SK-N-SH treated with all-trans-retinoic acid at 6 μM for 48 hours (cell line): Measurements from ENCODE around the gene STEAP1B.

ENCODE experiments used
- ATAC-seq: fragments of 200-7000 bp; cut with Tn5 transposase; 3 replicates; pipeline ENCODE4 v1.9.1; 2020; ENCODE audit warnings: mild to moderate bottlenecking, moderate library complexity
- ARNTL ChIP-seq: fragments of 450-650 bp; formaldehyde crosslinking; IDR thresholded peaks from 2 replicates; pipeline ENCODE4 v1.5.0; 2020; ENCODE audit warnings: low read depth, mild to moderate bottlenecking, moderate library complexity, borderline replicate concordance
- CREB5 ChIP-seq: fragments of 250-450 bp; sonication (Bioruptor Pico); IDR thresholded peaks from 2 replicates; pipeline ENCODE4 v1.5.1; 2020; ENCODE audit warnings: low read depth, mild to moderate bottlenecking, moderate library complexity
- CSDC2 ChIP-seq: fragments of 250-450 bp; sonication (Bioruptor Pico); IDR thresholded peaks from 2 replicates; pipeline ENCODE4 v1.5.0; 2020; ENCODE audit warnings: mild to moderate bottlenecking, moderate library complexity
- CSRNP3 ChIP-seq: fragments of 250-450 bp; sonication (Bioruptor Pico); IDR thresholded peaks from 2 replicates; pipeline ENCODE4 v1.5.1; 2021; ENCODE audit warnings: mild to moderate bottlenecking, moderate library complexity
- GLIS3 ChIP-seq: fragments of 250-450 bp; sonication (Bioruptor Pico); IDR thresholded peaks from 2 replicates; pipeline ENCODE4 v1.5.0; 2020; ENCODE audit warnings: mild to moderate bottlenecking, moderate library complexity
- ISL1 ChIP-seq: fragments of 250-450 bp; sonication (Bioruptor Pico); IDR thresholded peaks from 2 replicates; pipeline ENCODE4 v2.1.2; 2022; ENCODE audit warnings: mild to moderate bottlenecking, moderate library complexity
- POU6F1 ChIP-seq: fragments of 250-450 bp; sonication (Bioruptor Pico); IDR thresholded peaks from 2 replicates; pipeline ENCODE4 v1.8.0; 2021; ENCODE audit warnings: low read depth, mild to moderate bottlenecking, moderate library complexity, borderline replicate concordance
- PPARA ChIP-seq: fragments of 250-450 bp; sonication (Bioruptor Pico); IDR thresholded peaks from 2 replicates; pipeline ENCODE4 v1.5.0; 2020; ENCODE audit warnings: mild to moderate bottlenecking, borderline replicate concordance
- RARB ChIP-seq: fragments of 250-450 bp; sonication (Bioruptor Pico); IDR thresholded peaks from 2 replicates; pipeline ENCODE4 v1.8.0; 2021; ENCODE audit warnings: mild to moderate bottlenecking, moderate library complexity
- SNAI2 ChIP-seq: fragments of 250-450 bp; sonication (Bioruptor Pico); IDR thresholded peaks from 2 replicates; pipeline ENCODE4 v1.5.0; 2020; ENCODE audit warnings: mild to moderate bottlenecking, moderate library complexity
- TCF4 ChIP-seq: fragments of 250-450 bp; sonication (Bioruptor Pico); IDR thresholded peaks from 2 replicates; pipeline ENCODE4 v1.8.0; 2021; ENCODE audit warnings: mild to moderate bottlenecking, moderate library complexity, borderline replicate concordance
- TOX ChIP-seq: fragments of 250-450 bp; sonication (Bioruptor Pico); IDR thresholded peaks from 2 replicates; pipeline ENCODE4 v1.8.0; 2021; ENCODE audit warnings: mild to moderate bottlenecking, moderate library complexity, borderline replicate concordance
- ZC3H10 ChIP-seq: fragments of 250-450 bp; sonication (Bioruptor Pico); IDR thresholded peaks from 2 replicates; pipeline ENCODE4 v1.5.1; 2021; ENCODE audit warnings: mild to moderate bottlenecking, moderate library complexity
- ZFP3 ChIP-seq: fragments of 250-450 bp; sonication (Bioruptor Pico); IDR thresholded peaks from 2 replicates; pipeline ENCODE4 v1.5.0; 2020; ENCODE audit warnings: mild to moderate bottlenecking, moderate library complexity
- ZFP30 ChIP-seq: fragments of 450-650 bp; formaldehyde crosslinking; IDR thresholded peaks from 2 replicates; pipeline ENCODE4 v1.5.0; 2022; ENCODE audit warnings: mild to moderate bottlenecking, moderate library complexity
- ZNF70 ChIP-seq: fragments of 450-650 bp; formaldehyde crosslinking; IDR thresholded peaks from 2 replicates; pipeline ENCODE4 v1.5.0; 2020; ENCODE audit warnings: mild to moderate bottlenecking, moderate library complexity
- TF ChIP-seq, protein P1 (sequence below): fragments of 250-450 bp; sonication (Bioruptor Pico); IDR thresholded peaks from 2 replicates; pipeline ENCODE4 v1.5.0; 2020; ENCODE audit warnings: mild to moderate bottlenecking, moderate library complexity

The STEAP1B gene

GRCh38 chr7:22470981-22471380, 29.0 kb downstream of the STEAP1B start (continued):
- TF ChIP-seq TCF4 (CRISPR knock-in tag), result no peak

DNA sequence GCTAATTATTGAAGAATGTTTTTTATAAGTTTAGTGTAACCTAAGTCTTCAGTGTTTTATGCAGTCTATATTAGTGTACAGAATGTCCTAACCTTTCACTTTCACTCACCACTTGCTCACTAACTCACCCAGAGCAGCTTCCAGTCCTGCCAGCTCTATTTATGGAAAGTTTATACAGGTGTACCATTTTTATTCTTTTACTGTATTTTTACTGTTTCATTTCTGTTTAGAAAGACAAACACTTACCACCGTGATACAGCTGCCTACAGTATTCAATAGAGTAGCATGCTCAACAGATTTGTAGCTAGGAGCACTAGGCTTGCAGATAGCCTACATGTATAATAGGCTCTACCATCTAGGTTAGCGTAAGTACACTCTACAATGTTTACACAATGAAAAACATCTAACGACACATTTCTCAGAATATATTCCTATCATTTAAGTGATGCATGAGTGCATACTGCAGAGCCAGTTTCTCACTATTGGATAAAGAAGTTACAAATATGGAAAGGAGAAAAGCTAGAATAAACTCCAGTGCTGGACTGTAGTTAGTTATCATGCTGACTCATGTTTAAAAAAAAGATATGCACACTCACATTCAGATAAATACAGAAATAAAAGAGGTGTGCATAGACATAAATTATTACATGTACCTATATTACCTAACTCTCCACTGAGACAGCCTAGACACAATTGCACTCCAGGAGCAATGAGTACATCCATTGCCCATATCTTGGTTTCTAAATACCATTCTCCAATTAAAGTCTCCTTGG, 30.4 kb downstream of the STEAP1B start:
- TF ChIP-seq SNAI2 (CRISPR knock-in tag), result no peak
- no peak for TF ChIP-seq ZNF70
- TF ChIP-seq, protein P1, sequence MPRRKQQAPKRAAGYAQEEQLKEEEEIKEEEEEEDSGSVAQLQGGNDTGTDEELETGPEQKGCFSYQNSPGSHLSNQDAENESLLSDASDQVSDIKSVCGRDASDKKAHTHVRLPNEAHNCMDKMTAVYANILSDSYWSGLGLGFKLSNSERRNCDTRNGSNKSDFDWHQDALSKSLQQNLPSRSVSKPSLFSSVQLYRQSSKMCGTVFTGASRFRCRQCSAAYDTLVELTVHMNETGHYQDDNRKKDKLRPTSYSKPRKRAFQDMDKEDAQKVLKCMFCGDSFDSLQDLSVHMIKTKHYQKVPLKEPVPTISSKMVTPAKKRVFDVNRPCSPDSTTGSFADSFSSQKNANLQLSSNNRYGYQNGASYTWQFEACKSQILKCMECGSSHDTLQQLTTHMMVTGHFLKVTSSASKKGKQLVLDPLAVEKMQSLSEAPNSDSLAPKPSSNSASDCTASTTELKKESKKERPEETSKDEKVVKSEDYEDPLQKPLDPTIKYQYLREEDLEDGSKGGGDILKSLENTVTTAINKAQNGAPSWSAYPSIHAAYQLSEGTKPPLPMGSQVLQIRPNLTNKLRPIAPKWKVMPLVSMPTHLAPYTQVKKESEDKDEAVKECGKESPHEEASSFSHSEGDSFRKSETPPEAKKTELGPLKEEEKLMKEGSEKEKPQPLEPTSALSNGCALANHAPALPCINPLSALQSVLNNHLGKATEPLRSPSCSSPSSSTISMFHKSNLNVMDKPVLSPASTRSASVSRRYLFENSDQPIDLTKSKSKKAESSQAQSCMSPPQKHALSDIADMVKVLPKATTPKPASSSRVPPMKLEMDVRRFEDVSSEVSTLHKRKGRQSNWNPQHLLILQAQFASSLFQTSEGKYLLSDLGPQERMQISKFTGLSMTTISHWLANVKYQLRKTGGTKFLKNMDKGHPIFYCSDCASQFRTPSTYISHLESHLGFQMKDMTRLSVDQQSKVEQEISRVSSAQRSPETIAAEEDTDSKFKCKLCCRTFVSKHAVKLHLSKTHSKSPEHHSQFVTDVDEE, result no peak
- ATAC-seq, result no peak

GRCh38 chr7:22468609-22469008, 31.4 kb downstream of the STEAP1B start:
- TF ChIP-seq GLIS3 (CRISPR knock-in tag) (no peak), ZFP3 (no peak), RARB (CRISPR knock-in tag) (no peak)
- ATAC-seq, result no peak

- TF ChIP-seq TCF4 (CRISPR knock-in tag), result no peak
- TF ChIP-seq TOX, result no peak
- TF ChIP-seq ZFP30 (CRISPR knock-in tag), result no peak
- TF ChIP-seq CSRNP3 (CRISPR knock-in tag), result no peak
- TF ChIP-seq SNAI2 (CRISPR knock-in tag), result no peak
- no peak for TF ChIP-seq PPARA (CRISPR knock-in tag)
- no peak for TF ChIP-seq CREB5 (CRISPR knock-in tag)
- TF ChIP-seq ARNTL (CRISPR knock-in tag), result no peak
- TF ChIP-seq ZNF70, result no peak
- TF ChIP-seq ISL1, result no peak
- TF ChIP-seq POU6F1 (CRISPR knock-in tag), result no peak
- no peak for TF ChIP-seq ZC3H10 (CRISPR knock-in tag)
- ATAC-seq, result no peak
These were observed 35.7 kb downstream of the STEAP1B start for GRCh38 chr7:22464299-22464698.

GRCh38 chr7:22460363-22460988, 39.5 kb downstream of the STEAP1B start:
- ATAC-seq, result peak; percentile 22; the same call in 1 of the 3 replicates
- TF ChIP-seq SNAI2 (CRISPR knock-in tag) (no peak), TOX (no peak), POU6F1 (CRISPR knock-in tag) (no peak), RARB (CRISPR knock-in tag) (no peak), ZFP3 (no peak), CREB5 (CRISPR knock-in tag) (no peak), CSDC2 (CRISPR knock-in tag) (no peak)
- TF ChIP-seq, protein P1, result no peak
